H9 (cell line): ENCODE measurements around the gene PTRHD1. TPM values are rescaled to one million over a fixed set of nuclear protein-coding genes. Genes with fewer than 3 reads are reported as not detected.

ENCODE experiments used
- DNase-seq: peaks from one replicate; pipeline ENCODE4 v3.0.0-alpha.2; 2017
- H2AFZ ChIP-seq: one replicate; pipeline ENCODE4 v1.6.1; 2013; ENCODE audit warnings: mild to moderate bottlenecking, low read length, control low read depth, moderate library complexity
- H2AK5ac ChIP-seq: 2 replicates; pipeline ENCODE4 v1.6.1; 2013; ENCODE audit warnings: low read length, control low read depth, mixed read lengths; ENCODE audit not compliant: insufficient read length
- H2BK120ac ChIP-seq: one replicate; pipeline ENCODE4 v1.6.1; 2013; ENCODE audit warnings: low read depth, mild to moderate bottlenecking, low read length, control low read depth, inconsistent platforms; ENCODE audit not compliant: poor library complexity, severe bottlenecking
- H2BK12ac ChIP-seq: 2 replicates; pipeline ENCODE4 v1.6.1; 2013; ENCODE audit warnings: low read length, control low read depth, mixed read lengths, low read depth; ENCODE audit not compliant: insufficient read length
- H2BK15ac ChIP-seq: 2 replicates; pipeline ENCODE4 v1.6.1; 2013; ENCODE audit warnings: low read depth, low read length, control low read depth
- H2BK20ac ChIP-seq: one replicate; pipeline ENCODE4 v1.6.1; 2013; ENCODE audit warnings: low read depth, mild to moderate bottlenecking, low read length, control low read depth, inconsistent platforms; ENCODE audit not compliant: poor library complexity, severe bottlenecking
- H2BK5ac ChIP-seq: 2 replicates; pipeline ENCODE4 v1.6.1; 2013; ENCODE audit warnings: low read length, control low read depth, mixed read lengths; ENCODE audit not compliant: insufficient read length
- H3K14ac ChIP-seq: 2 replicates; pipeline ENCODE4 v1.6.1; 2013; ENCODE audit warnings: low read length, control low read depth; ENCODE audit not compliant: insufficient read depth
- H3K18ac ChIP-seq: 2 replicates; pipeline ENCODE4 v1.6.1; 2013; ENCODE audit warnings: low read depth, mild to moderate bottlenecking, mixed read lengths, low read length, control low read depth; ENCODE audit not compliant: insufficient read length
- H3K23ac ChIP-seq: 2 replicates; pipeline ENCODE4 v1.6.1; 2013; ENCODE audit warnings: low read length, control low read depth, mixed read lengths, low read depth; ENCODE audit not compliant: insufficient read length
- H3K23me2 ChIP-seq: 2 replicates; pipeline ENCODE4 v1.6.1; 2013; ENCODE audit warnings: low read depth, mild to moderate bottlenecking, mixed read lengths, low read length, control low read depth; ENCODE audit not compliant: insufficient read length, poor library complexity, severe bottlenecking
- H3K27ac ChIP-seq: 2 replicates; pipeline ENCODE4 v1.5.1; 2013; ENCODE audit warnings: low read length, control low read depth, mixed read lengths, low read depth; ENCODE audit not compliant: insufficient read length
- H3K27me3 ChIP-seq: 2 replicates; pipeline ENCODE4 v1.6.1; 2013; ENCODE audit warnings: low read length, control low read depth, inconsistent platforms; ENCODE audit not compliant: insufficient read depth
- H3K4ac ChIP-seq: 2 replicates; pipeline ENCODE4 v1.6.1; 2013; ENCODE audit warnings: low read depth, mild to moderate bottlenecking, control low read depth, inconsistent platforms, low read length, moderate library complexity
- H3K4me1 ChIP-seq: 2 replicates; pipeline ENCODE4 v1.6.1; 2013; ENCODE audit warnings: low read length, control low read depth, inconsistent platforms; ENCODE audit not compliant: insufficient read depth
- H3K4me2 ChIP-seq: 2 replicates; pipeline ENCODE4 v1.6.1; 2013; ENCODE audit warnings: low read length, control low read depth, mixed read lengths; ENCODE audit not compliant: insufficient read length, insufficient read depth
- H3K56ac ChIP-seq: 2 replicates; pipeline ENCODE4 v1.6.1; 2013; ENCODE audit warnings: low read depth, mild to moderate bottlenecking, mixed read lengths, low read length, control low read depth; ENCODE audit not compliant: insufficient read length
- H3K79me1 ChIP-seq: 2 replicates; pipeline ENCODE4 v1.6.1; 2013; ENCODE audit warnings: low read depth, mild to moderate bottlenecking, moderate library complexity, low read length, control low read depth, inconsistent platforms; ENCODE audit not compliant: insufficient read depth, poor library complexity, severe bottlenecking
- H3K79me2 ChIP-seq: 2 replicates; pipeline ENCODE4 v1.6.1; 2013; ENCODE audit warnings: low read length, control low read depth, inconsistent platforms; ENCODE audit not compliant: insufficient read depth
- H3K9ac ChIP-seq: 2 replicates; pipeline ENCODE4 v1.6.1; 2013; ENCODE audit warnings: low read length, control low read depth, mixed read lengths; ENCODE audit not compliant: insufficient read length; ENCODE audit errors: extremely low read depth
- H3K9me3 ChIP-seq: one replicate; pipeline ENCODE4 v1.6.1; 2013; ENCODE audit warnings: low read depth, low read length, inconsistent platforms; ENCODE audit not compliant: control insufficient read depth
- H3T11ph ChIP-seq: one replicate; pipeline ENCODE4 v1.6.1; 2013; ENCODE audit warnings: mild to moderate bottlenecking, low read length, control low read depth, inconsistent platforms
- H4K20me1 ChIP-seq: one replicate; pipeline ENCODE4 v1.6.1; 2013; ENCODE audit not compliant: control insufficient read depth, insufficient read length, insufficient read depth
- H4K5ac ChIP-seq: 2 replicates; pipeline ENCODE4 v1.6.1; 2013; ENCODE audit warnings: low read depth, mild to moderate bottlenecking, mixed read lengths, low read length, control low read depth; ENCODE audit not compliant: insufficient read length
- H4K8ac ChIP-seq: replicated peaks from 2 replicates; pipeline ENCODE4 v1.6.1; 2013; ENCODE audit warnings: low read length, control low read depth, mixed read lengths, low read depth; ENCODE audit not compliant: insufficient read length
- H4K91ac ChIP-seq: 2 replicates; pipeline ENCODE4 v1.6.1; 2013; ENCODE audit warnings: low read depth, mild to moderate bottlenecking, moderate library complexity, mixed read lengths, low read length, control low read depth; ENCODE audit not compliant: insufficient read length
- H3K27ac Mint-ChIP-seq, 3 experiments: 2 replicates in 2 of 3; 3 replicates in 1 of 3; pipeline ENCODE4 v1.8.0; 2020 to 2021; ENCODE audit warnings: mixed read lengths in 3 of 3, mild to moderate bottlenecking in 1 of 3, moderate library complexity in 1 of 3
- H3K27me3 Mint-ChIP-seq: 2 replicates; pipeline ENCODE4 v1.8.0; 2021; ENCODE audit warnings: low read depth, mild to moderate bottlenecking, moderate library complexity, mixed read lengths
- H3K36me3 Mint-ChIP-seq, 3 experiments: 2 replicates in 2 of 3; 3 replicates in 1 of 3; pipeline ENCODE4 v1.8.0; 2020 to 2021; ENCODE audit warnings: low read depth in 3 of 3, mixed read lengths in 3 of 3; ENCODE audit not compliant: insufficient read depth in 1 of 3
- H3K4me1 Mint-ChIP-seq, 2 experiments: 2 replicates each; pipeline ENCODE4 v1.8.0; 2020; ENCODE audit warnings: mixed read lengths in 2 of 2
- H3K4me3 Mint-ChIP-seq, 2 experiments: 2 replicates in 1 of 2; 3 replicates in 1 of 2; pipeline ENCODE4 v1.8.0; 2020 to 2021; ENCODE audit warnings: mild to moderate bottlenecking in 2 of 2, mixed read lengths in 2 of 2, moderate library complexity in 1 of 2
- H3K9me3 Mint-ChIP-seq, 2 experiments: 2 replicates in 1 of 2; 3 replicates in 1 of 2; pipeline ENCODE4 v1.8.0; 2020; ENCODE audit warnings: mild to moderate bottlenecking in 2 of 2, mixed read lengths in 2 of 2, moderate library complexity in 1 of 2
- WGBS: extraction: QIAGEN DNeasy Blood & Tissue Kit; methylation state at CpG from one replicate; pipeline ENCODE4 v1.1.7; 2013; ENCODE audit warnings: missing lambda C conversion rate, low lambda C conversion rate, mixed read lengths; ENCODE audit not compliant: insufficient read length; ENCODE audit errors: extremely low coverage; 5-methylcytosine and 5-hydroxymethylcytosine counted together
- total RNA-seq: library from RNA; stranded (reverse); gene quantifications from 2 replicates; pipeline ENCODE4 v1.2.1, GENCODE V29; 2021
- TF ChIP-seq, protein P1 (sequence below): fragments of 200-600 bp; sonication (generic); conservative IDR thresholded peaks from 3 replicates; pipeline ENCODE4 v1.8.0; 2021; ENCODE audit warnings: antibody characterized with exemption, mild to moderate bottlenecking

PTRHD1 gene
- total RNA-seq, 1 experiment from 2014 or later = 43.7 TPM

DNA sequence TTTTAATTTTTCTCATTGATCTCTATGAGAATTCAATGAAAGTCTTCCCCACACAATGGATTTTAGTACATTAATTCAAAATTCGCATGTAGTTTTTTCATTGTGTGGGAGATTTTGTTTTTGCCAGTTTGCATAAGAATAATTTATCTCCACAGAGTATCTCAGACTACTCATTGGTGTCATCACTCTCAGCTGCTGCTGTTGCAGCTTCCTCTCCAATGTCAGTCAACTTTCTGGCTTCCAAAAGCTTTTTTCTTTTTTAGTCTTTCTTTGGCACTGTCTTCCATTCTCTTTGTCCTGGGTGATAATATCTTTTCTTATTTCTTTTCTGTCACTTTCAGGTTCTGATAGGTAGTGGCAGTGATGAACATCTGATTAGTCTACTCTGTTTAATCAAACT, 50.5 kb downstream of the PTRHD1 start:
- Histone ChIP-seq H4K91ac (no peak overlapping the region), H3K27ac (no peak overlapping the region), H2BK20ac (no peak overlapping the region), H3K4me1 (no peaks in the 10 kb centered on the region), H4K5ac (no peak overlapping the region), H4K20me1 (no peaks in the 10 kb centered on the region), H3K18ac (no peak overlapping the region), H3K79me2 (no peaks in the 10 kb centered on the region), H3T11ph (no peak overlapping the region), H3K14ac (no peak overlapping the region), H2AK5ac (no peak overlapping the region), H2BK5ac (no peak overlapping the region), H4K8ac (no peak overlapping the region), H3K9ac (no peak overlapping the region), H3K56ac (no peak overlapping the region), H3K23ac (no peak overlapping the region), H2BK12ac (no peak overlapping the region), H3K79me1 (no peaks in the 10 kb centered on the region), H3K9me3 (no peaks in the 10 kb centered on the region), H3K4me2 (no peak overlapping the region), H3K27me3 (no peaks in the 10 kb centered on the region), H3K4ac (no peak overlapping the region), H2BK120ac (no peak overlapping the region), H2BK15ac (no peak overlapping the region), H3K23me2 (no peaks in the 10 kb centered on the region), H2AFZ (no peak overlapping the region)
- Mint-ChIP-seq H3K4me1 (no peaks in the 10 kb centered on the region), H3K27ac (no peak overlapping the region), H3K4me3 (no peak overlapping the region), H3K9me3 (no peaks in the 10 kb centered on the region), H3K27me3 (no peaks in the 10 kb centered on the region), H3K36me3 (no peaks in the 10 kb centered on the region)
- no peak for DNase-seq
- TF ChIP-seq, protein P1, sequence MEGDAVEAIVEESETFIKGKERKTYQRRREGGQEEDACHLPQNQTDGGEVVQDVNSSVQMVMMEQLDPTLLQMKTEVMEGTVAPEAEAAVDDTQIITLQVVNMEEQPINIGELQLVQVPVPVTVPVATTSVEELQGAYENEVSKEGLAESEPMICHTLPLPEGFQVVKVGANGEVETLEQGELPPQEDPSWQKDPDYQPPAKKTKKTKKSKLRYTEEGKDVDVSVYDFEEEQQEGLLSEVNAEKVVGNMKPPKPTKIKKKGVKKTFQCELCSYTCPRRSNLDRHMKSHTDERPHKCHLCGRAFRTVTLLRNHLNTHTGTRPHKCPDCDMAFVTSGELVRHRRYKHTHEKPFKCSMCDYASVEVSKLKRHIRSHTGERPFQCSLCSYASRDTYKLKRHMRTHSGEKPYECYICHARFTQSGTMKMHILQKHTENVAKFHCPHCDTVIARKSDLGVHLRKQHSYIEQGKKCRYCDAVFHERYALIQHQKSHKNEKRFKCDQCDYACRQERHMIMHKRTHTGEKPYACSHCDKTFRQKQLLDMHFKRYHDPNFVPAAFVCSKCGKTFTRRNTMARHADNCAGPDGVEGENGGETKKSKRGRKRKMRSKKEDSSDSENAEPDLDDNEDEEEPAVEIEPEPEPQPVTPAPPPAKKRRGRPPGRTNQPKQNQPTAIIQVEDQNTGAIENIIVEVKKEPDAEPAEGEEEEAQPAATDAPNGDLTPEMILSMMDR = no peak
- WGBS = no CpG with 5 or more reads among the region's 1 CpG
